GM12878 (cell line): ENCODE measurements around the gene CNR1. TPM values are rescaled to one million over a fixed set of nuclear protein-coding genes. Genes with fewer than 3 reads are reported as not detected.

Source experiments
- ATF3 ChIP-seq: IDR thresholded peaks from 2 replicates; pipeline ENCODE4 v1.6.1; 2011; ENCODE audit warnings: low read depth, mild to moderate bottlenecking, low read length, moderate library complexity, borderline replicate concordance; ENCODE audit errors: extremely low read depth
- ATF7 ChIP-seq: fragments of 450-650 bp; IDR thresholded peaks from 2 replicates; pipeline ENCODE4 v1.6.1; 2016; ENCODE audit warnings: low read depth, mild to moderate bottlenecking
- CEBPB ChIP-seq, 2 experiments: fragments of 150-350 bp in 1 of 2; IDR thresholded peaks; 2 replicates each; pipeline ENCODE4 v1.6.1; 2012 to 2014; ENCODE audit warnings: low read depth in 2 of 2, low read length in 2 of 2, borderline replicate concordance in 1 of 2, inconsistent platforms in 1 of 2
- EZH2 ChIP-seq: IDR thresholded peaks from 2 replicates; pipeline ENCODE4 v1.6.1; 2012; ENCODE audit warnings: low read depth, mild to moderate bottlenecking, control low read depth, inconsistent platforms, low read length, borderline replicate concordance; ENCODE audit not compliant: control insufficient read depth
- FOS ChIP-seq: IDR thresholded peaks from 3 replicates; pipeline ENCODE4 v1.6.1; 2011; ENCODE audit warnings: borderline replicate concordance; ENCODE audit not compliant: insufficient read length; ENCODE audit errors: extremely low read depth
- HDAC2 ChIP-seq: fragments of 200-600 bp; sonication (generic); IDR thresholded peaks from 2 replicates; pipeline ENCODE4 v1.6.1; 2017
- HSF1 ChIP-seq: fragments of 150-350 bp; IDR thresholded peaks from 2 replicates; pipeline ENCODE4 v1.6.1; 2014; ENCODE audit warnings: mild to moderate bottlenecking, low read depth, low read length
- KLF5 ChIP-seq: fragments of 450-650 bp; IDR thresholded peaks from 2 replicates; pipeline ENCODE4 v1.6.1; 2014; ENCODE audit warnings: mild to moderate bottlenecking; ENCODE audit not compliant: partially characterized antibody
- MTA2 ChIP-seq: fragments of 450-650 bp; IDR thresholded peaks from 2 replicates; pipeline ENCODE4 v1.6.1; 2016; ENCODE audit warnings: low read depth, mild to moderate bottlenecking, moderate library complexity
- NFXL1 ChIP-seq: fragments of 450-650 bp; IDR thresholded peaks from 2 replicates; pipeline ENCODE4 v1.6.1; 2017; ENCODE audit warnings: antibody characterized with exemption, mild to moderate bottlenecking, borderline replicate concordance
- NFYA ChIP-seq: IDR thresholded peaks from 2 replicates; pipeline ENCODE4 v1.6.1; 2011; ENCODE audit warnings: low read depth, mild to moderate bottlenecking, low read length, improper control_type of control experiment, borderline replicate concordance
- NR2F1 ChIP-seq: fragments of 450-650 bp; conservative IDR thresholded peaks from 2 replicates; pipeline ENCODE4 v1.6.1; 2017; ENCODE audit warnings: mild to moderate bottlenecking
- PAX8 ChIP-seq: fragments of 450-650 bp; IDR thresholded peaks from 2 replicates; pipeline ENCODE4 v1.6.1; 2017; ENCODE audit warnings: mild to moderate bottlenecking, moderate library complexity
- RB1 ChIP-seq: fragments of 450-650 bp; formaldehyde crosslinking; IDR thresholded peaks from 2 replicates; pipeline ENCODE4 v1.6.1; 2017; ENCODE audit warnings: mild to moderate bottlenecking, borderline replicate concordance
- RBBP5 ChIP-seq: fragments of 200-600 bp; sonication (generic); conservative IDR thresholded peaks from 2 replicates; pipeline ENCODE4 v1.6.1; 2016
- RUNX3 ChIP-seq: IDR thresholded peaks from 2 replicates; pipeline ENCODE4 v1.6.1; 2012; ENCODE audit warnings: low read length, inconsistent platforms
- SIX5 ChIP-seq: IDR thresholded peaks from 2 replicates; pipeline ENCODE4 v1.6.1; 2011; ENCODE audit warnings: mild to moderate bottlenecking, low read depth, low read length, moderate library complexity; ENCODE audit not compliant: severe bottlenecking
- SMARCA5 ChIP-seq: fragments of 450-650 bp; IDR thresholded peaks from 2 replicates; pipeline ENCODE4 v1.6.1; 2017; ENCODE audit warnings: mild to moderate bottlenecking
- SMC3 ChIP-seq: IDR thresholded peaks from 2 replicates; pipeline ENCODE4 v1.6.1; 2011; ENCODE audit warnings: low read length, improper control_type of control experiment, borderline replicate concordance
- STAT3 ChIP-seq: IDR thresholded peaks from 2 replicates; pipeline ENCODE4 v1.6.1; 2011; ENCODE audit warnings: low read depth, low read length, improper control_type of control experiment
- ZNF217 ChIP-seq: fragments of 450-650 bp; IDR thresholded peaks from 2 replicates; pipeline ENCODE4 v1.6.1; 2017; ENCODE audit warnings: antibody characterized with exemption, mild to moderate bottlenecking
- polyA plus RNA-seq, 11 experiments: library from polyadenylated mRNA; depleted of rRNA in 4 of 11; unstranded in 6 of 11; stranded (reverse) in 5 of 11; fragments of >200 nt; fragmentation: Nextera tagmentation in 4 of 11; fragmentation: Illumina TruSeq in 1 of 11; extraction: Ambion mirVana in 4 of 11; extraction: Trizol in 1 of 11; gene quantifications; 1 replicate in 1 of 11; 2 replicates in 10 of 11; pipeline versions ENCODE4 v1.2.1 to v1.2.3, GENCODE V29; 2011 to 2016; ENCODE audit warnings: inconsistent platforms in 2 of 11, missing spikeins in 2 of 11, low read depth in 1 of 11
- total RNA-seq, 4 experiments: library from RNA; depleted of rRNA in 3 of 4; stranded (reverse); fragments of >200 nt in 3 of 4; fragmentation: Illumina TruSeq in 1 of 4; extraction: Trizol in 1 of 4; gene quantifications; 2 replicates each; pipeline versions ENCODE4 v1.2.1 to v1.2.3, GENCODE V29; 2013 to 2021
- TF ChIP-seq, protein P1 (sequence below): IDR thresholded peaks from 2 replicates; pipeline ENCODE4 v1.6.1; 2011; ENCODE audit warnings: low read depth, low read length, improper control_type of control experiment, borderline replicate concordance
- TF ChIP-seq, protein P2 (sequence below): fragments of 450-650 bp; IDR thresholded peaks from 2 replicates; pipeline ENCODE4 v1.6.1; 2017; ENCODE audit warnings: mild to moderate bottlenecking, moderate library complexity
- TF ChIP-seq, protein P3 (sequence below): fragments of 450-650 bp; conservative IDR thresholded peaks from 2 replicates; pipeline ENCODE4 v1.6.1; 2017; ENCODE audit warnings: mild to moderate bottlenecking, moderate library complexity

The CNR1 gene
- total and polyA plus RNA-seq, 10 of the 15 experiments (the other 5 are each of a cell fraction or from before 2014, with no cell fraction given): 2.2 to 15.4 (median 8.5) TPM

- TF ChIP-seq RB1 (no peak), SMC3 (0 out of 2 replicates have a peak, but pooled peaks have one; percentile 9), SMARCA5 (no peak), ZNF217 (no peak), ATF7 (0 out of 2 replicates have a peak, but pooled peaks have one; percentile 9), KLF5 (no peak), EZH2 (no peak), HSF1 (no peak), FOS (no peak), NR2F1 (peak; percentile 53), CEBPB (IDR thresholded peaks at IDR 0.05; ENCODE audit: borderline replicate concordance in 1 of 2, low read depth in 2 of 2, low read length in 2 of 2) (no peak), NFXL1 (no peak), STAT3 (no peak), SIX5 (no peak), HDAC2 (no peak), PAX8 (no peak), RUNX3 (peak; percentile 50), RBBP5 (no peak), ATF3 (no peak), MTA2 (peak; percentile 52), NFYA (no peak)
- TF ChIP-seq, protein P1, sequence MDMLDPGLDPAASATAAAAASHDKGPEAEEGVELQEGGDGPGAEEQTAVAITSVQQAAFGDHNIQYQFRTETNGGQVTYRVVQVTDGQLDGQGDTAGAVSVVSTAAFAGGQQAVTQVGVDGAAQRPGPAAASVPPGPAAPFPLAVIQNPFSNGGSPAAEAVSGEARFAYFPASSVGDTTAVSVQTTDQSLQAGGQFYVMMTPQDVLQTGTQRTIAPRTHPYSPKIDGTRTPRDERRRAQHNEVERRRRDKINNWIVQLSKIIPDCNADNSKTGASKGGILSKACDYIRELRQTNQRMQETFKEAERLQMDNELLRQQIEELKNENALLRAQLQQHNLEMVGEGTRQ: no peak
- TF ChIP-seq, protein P2, sequence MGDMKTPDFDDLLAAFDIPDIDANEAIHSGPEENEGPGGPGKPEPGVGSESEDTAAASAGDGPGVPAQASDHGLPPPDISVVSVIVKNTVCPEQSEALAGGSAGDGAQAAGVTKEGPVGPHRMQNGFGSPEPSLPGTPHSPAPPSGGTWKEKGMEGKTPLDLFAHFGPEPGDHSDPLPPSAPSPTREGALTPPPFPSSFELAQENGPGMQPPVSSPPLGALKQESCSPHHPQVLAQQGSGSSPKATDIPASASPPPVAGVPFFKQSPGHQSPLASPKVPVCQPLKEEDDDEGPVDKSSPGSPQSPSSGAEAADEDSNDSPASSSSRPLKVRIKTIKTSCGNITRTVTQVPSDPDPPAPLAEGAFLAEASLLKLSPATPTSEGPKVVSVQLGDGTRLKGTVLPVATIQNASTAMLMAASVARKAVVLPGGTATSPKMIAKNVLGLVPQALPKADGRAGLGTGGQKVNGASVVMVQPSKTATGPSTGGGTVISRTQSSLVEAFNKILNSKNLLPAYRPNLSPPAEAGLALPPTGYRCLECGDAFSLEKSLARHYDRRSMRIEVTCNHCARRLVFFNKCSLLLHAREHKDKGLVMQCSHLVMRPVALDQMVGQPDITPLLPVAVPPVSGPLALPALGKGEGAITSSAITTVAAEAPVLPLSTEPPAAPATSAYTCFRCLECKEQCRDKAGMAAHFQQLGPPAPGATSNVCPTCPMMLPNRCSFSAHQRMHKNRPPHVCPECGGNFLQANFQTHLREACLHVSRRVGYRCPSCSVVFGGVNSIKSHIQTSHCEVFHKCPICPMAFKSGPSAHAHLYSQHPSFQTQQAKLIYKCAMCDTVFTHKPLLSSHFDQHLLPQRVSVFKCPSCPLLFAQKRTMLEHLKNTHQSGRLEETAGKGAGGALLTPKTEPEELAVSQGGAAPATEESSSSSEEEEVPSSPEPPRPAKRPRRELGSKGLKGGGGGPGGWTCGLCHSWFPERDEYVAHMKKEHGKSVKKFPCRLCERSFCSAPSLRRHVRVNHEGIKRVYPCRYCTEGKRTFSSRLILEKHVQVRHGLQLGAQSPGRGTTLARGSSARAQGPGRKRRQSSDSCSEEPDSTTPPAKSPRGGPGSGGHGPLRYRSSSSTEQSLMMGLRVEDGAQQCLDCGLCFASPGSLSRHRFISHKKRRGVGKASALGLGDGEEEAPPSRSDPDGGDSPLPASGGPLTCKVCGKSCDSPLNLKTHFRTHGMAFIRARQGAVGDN: no peak
- TF ChIP-seq, protein P3, sequence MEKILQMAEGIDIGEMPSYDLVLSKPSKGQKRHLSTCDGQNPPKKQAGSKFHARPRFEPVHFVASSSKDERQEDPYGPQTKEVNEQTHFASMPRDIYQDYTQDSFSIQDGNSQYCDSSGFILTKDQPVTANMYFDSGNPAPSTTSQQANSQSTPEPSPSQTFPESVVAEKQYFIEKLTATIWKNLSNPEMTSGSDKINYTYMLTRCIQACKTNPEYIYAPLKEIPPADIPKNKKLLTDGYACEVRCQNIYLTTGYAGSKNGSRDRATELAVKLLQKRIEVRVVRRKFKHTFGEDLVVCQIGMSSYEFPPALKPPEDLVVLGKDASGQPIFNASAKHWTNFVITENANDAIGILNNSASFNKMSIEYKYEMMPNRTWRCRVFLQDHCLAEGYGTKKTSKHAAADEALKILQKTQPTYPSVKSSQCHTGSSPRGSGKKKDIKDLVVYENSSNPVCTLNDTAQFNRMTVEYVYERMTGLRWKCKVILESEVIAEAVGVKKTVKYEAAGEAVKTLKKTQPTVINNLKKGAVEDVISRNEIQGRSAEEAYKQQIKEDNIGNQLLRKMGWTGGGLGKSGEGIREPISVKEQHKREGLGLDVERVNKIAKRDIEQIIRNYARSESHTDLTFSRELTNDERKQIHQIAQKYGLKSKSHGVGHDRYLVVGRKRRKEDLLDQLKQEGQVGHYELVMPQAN: no peak
Measured at GRCh38 chr6:88177961-88178464, 11.9 kb upstream of the CNR1 start (continued).
